HG03097 (cell line): ENCODE results near the gene ALG12.
"Not testable (repeated sequence)": the region's sequence is repeated elsewhere in the genome, so short reads cannot be mapped to it uniquely, and the experiment has no call there.

Experiments
- ATAC-seq: cut with Tn5 transposase; IDR thresholded peaks from one replicate; pipeline ENCODE4 v1.9.1; 2021; ENCODE audit not compliant: unreplicated experiment, low FRiP score

ALG12 gene

DNA sequence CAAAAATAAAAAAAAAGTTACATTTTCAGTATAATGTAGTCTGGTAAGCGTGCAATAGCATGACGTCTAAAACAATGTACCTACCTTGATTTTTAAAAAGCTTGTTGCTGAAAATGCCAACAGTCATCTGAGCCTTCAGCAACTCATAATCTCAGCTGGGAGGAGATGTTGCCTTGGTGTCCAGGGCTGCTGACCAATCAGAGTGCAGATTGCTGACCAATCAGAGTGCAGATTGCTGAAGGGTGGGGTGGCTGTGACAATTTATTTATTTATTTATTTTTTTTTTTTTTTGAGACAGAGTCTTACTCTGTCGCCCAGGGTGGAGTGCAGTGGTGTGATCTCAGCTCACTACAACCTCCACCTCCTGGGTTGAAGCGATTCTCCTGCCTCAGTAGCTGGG is 46.8 kb downstream of the ALG12 start:
- ATAC-seq: no peak

DNA sequence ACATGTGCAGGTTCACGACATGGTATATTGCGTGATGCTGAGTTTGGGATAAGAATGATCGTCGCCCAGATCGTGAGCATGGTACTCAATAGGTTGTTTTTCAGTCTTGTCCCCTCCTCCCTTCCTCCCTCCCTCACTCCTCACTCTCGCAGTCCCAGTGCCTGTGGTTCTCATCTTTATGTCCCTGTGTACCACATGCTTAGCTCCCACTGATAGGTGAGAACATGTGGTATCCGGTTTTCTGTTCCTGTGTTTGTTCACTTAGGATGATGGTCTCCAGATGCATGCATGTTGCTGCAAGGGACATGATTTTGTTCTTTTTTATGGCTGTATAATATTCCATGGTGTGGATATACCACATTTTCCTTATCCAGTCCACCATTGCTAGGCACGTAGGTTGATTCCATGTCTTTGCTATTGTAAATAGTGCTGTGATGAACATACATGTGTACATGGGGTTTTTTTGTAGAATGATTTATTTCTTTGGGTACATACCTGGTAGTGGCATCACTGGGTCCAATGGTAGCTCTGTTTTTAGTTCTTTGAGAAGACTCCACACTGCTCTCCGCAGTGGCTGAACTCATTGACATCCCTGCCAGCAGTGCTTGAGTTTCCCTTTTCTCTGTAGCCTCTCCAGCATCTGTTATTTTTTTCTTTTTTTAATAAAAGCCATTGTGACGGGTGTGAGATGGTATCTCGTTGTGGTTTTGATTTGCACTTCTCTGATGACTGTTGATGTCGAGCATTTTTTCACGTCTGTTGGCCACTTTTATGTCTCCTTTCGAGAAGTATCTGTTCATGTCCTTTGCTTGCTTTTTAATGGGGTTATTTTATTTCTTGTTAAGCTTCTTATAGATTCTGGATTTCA is 48.2 kb downstream of the ALG12 start:
- no peak for ATAC-seq

DNA sequence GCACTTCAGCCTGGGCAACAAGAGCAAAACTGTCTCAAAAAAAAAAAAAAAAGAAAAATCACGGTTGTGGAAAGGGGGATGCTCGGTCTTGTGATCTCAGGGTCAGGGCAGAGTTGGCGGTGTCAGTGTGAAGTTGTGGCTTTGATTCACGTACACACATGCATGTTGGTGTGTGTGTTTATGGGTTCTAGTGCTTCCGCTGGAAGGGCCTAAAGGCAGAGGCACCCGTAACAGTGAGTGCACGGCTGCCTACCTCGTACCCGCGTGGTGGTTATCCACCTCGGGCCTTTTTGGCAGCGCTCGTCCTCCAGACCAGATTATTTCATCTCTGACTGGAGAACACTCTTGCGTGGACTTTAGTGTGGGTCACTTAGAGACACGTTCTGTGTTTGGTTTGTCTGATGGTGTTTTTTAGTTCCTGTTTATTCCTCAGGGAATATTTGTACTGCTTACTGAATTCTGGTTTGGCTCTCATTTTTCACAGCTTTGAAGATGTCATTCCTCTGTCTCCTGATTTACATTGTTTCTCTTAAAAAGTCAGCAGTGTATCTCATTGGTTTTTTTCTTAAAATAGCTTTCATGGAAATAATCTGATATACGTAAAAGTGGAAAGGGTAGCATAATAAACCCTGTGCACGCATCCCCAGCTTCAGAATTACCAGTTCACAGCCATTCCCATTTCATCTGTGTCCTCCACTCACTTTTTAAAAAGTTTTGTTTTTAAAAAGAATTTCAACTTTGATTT is 49.0 kb downstream of the ALG12 start:
- ATAC-seq: no peak

DNA sequence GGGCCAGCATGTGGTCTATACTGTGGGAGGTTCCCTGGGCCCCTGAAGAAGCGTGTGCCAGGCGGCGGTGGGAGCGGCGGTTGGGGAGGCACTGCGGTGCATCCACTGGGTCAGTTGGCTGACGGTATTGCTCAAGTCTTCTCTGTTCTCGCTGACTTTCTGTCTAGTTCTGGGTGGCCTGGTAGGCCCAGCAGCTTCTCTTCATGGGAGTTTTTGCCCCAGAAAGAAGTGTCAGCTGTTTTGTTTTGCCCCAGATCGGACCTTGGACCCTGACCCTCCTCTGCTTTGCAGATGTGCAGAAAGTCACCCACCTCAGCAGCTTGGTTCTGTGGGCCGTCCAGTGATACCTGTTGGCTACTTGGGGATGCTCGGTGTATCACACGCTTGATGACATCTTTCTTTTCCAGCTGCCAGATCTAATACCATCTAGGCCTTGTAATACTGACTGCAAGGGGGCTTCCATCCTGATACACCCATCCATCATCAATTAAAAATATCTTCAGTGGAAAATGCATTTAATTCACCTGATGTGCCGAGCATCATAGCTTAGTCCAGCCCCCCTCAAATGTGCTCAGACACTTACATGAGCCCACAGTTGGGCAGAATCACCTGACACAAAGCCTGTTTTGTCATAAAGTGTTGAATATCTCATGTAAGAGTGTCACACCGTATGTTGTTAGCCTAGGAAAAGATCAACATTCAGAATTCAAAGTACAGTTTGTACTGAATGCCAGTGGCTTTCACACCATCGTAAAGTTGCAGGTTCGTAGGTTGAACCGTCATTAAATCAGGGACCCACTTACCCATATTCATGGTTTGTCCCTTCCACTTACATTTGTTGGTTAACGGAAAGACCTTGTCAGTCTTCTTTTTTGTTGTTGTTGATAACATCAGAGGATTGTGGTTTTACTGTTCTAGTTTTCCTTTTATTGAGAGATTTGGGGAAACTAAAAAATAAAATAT is 50.7 kb downstream of the ALG12 start:
- no peak for ATAC-seq

DNA sequence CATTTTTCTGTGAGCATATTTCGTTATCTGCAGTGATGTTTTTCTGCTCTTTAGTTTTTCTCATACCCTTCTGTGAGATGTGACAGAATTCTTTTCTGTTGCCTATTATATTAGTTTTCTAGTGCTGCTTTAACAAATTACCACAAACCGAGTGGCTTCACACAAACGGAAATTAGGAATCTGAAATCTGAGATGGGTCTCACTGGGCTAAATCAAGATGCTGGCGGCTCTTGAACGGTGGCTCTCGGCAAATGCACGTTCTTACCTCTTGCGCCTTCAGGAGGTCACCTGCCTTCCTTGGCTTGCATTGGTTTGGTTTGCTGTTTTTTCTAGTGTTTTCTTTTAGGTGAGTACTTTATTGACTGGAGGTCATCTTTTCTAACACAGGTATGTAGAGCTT is 51.6 kb downstream of the ALG12 start:
- ATAC-seq: no peak

DNA sequence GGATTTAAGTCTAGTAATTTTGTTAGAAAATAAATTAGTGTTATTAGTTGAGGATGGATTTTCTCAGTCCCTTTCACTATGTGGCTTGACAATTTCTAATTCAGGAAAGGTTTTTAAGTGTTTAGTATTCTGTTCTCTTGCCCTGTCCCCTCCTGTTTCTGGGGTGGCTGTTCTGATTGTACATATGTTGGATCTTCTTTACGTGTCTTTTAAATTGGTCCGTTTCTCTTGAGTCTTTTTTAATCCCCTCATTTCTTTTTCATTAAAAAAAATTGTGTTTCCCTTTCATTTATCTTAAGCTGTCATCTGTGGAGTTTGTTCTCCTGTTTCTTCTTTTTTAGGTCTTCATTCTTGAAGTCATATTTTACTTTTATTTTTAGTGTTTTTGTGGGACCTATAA is 52.1 kb downstream of the ALG12 start:
- ATAC-seq: no peak

DNA sequence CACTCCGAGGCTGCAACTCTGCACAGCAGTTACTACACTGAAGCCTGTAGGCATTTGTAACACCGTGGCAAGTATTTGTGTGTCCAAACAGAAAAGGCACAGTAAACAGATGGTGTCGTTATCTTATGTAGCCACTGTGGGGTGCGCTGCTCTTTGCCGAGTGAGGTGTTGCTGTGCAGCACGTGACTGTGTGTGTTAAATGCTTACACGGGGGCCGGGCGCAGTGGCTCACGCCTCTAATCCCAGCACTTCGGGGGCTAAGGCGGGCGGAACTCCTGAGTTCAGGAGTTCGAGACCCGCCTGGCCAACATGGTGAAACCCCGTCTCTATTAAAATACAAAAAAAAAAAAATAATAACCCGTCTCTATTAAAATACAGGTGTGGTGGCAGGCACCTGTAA is 53.1 kb downstream of the ALG12 start:
- no peak for ATAC-seq

DNA sequence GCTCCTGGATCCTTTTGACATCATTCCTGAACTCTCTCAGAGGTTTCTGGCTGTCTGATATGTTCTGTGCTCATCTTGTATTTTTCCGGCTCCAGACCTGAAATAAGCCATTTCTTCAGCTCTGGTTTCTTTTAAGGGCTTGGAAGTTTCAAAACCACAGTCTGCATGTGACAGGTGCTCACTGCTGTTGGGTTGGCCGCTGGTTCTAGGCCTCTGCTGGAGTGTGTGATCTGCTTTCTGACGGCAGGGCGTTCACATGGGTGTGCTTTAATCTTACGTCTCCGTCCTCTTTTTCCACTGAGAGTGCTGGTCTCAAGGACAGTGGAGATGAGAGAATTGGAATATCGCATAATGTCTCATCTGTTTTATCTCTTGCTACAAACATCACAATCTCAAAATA is 54.3 kb downstream of the ALG12 start:
- no peak for ATAC-seq

DNA sequence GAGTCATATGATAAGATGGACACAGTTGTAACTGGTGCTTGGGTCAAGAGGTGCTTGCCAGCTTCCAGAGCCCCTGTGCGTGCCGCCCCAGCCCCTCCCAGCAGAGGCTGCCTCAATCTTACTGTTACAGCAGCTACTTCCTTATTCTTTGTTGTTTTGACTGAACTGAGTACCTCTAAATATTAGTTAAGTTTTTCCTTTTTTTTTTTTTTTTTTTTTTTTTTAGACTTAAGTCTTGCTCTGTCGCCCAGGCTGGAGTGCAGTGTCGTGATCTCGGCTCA is 55.8 kb downstream of the ALG12 start:
- ATAC-seq: no peak

DNA sequence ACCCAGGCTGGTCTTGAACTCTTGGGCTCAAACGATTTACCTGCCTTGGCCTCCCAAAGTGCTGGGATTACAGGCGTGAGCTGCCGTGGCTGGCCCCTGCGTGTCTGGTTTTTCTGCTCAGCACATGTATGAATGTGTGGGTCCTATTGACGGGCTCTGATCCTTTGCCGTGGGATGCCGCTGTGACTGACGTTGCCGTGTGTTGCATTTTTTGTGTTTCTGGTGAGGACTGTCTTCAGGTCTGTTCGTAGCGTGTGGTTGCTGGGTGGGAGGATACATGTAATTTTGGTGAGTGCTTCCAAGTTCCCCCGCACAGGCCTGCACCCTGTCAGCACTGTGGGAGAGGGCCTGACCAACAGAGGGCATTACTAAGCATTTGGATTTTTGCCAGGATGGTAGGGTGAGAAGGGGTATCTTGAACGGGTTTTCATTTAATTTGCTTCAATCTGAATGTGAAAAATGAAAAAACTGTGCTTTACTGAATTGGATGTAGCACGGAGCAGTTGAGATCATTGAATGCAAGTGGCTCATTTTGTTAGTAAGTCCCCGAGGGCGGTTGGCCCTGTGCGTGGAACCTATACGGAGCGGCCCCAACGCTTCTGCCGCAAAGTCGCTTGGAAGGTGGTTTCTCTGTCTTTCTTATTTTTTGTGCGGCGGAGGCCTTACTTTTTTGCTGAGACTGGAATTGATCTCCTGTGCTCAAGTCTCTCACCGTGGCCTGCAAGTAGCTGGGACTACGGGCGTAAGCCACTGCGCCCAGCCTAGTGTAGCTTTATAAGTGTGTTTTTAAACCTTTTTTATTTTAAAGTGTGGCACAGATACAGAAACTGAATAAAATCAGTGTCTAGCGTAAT is 56.4 kb downstream of the ALG12 start:
- no peak for ATAC-seq

DNA sequence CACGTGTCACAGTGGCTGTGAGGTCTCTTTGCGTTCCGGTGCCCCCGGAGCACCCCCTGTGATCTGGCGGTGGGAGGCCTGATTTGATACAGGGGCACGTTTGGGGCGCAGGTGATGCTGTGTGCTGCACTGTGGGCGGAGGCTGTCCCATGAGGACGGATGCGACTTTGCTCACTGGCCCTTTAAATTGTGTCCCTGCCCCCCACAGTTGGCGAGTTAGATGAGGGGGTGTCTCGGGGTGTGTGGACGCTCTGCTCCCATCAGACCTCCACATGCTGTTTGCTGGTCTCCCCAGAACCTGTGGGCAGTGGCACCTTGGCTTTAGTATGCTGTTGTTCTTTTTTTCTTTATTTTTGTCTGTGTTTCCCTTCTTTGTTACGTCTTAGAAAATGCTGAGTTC is 59.4 kb downstream of the ALG12 start:
- ATAC-seq: no peak

DNA sequence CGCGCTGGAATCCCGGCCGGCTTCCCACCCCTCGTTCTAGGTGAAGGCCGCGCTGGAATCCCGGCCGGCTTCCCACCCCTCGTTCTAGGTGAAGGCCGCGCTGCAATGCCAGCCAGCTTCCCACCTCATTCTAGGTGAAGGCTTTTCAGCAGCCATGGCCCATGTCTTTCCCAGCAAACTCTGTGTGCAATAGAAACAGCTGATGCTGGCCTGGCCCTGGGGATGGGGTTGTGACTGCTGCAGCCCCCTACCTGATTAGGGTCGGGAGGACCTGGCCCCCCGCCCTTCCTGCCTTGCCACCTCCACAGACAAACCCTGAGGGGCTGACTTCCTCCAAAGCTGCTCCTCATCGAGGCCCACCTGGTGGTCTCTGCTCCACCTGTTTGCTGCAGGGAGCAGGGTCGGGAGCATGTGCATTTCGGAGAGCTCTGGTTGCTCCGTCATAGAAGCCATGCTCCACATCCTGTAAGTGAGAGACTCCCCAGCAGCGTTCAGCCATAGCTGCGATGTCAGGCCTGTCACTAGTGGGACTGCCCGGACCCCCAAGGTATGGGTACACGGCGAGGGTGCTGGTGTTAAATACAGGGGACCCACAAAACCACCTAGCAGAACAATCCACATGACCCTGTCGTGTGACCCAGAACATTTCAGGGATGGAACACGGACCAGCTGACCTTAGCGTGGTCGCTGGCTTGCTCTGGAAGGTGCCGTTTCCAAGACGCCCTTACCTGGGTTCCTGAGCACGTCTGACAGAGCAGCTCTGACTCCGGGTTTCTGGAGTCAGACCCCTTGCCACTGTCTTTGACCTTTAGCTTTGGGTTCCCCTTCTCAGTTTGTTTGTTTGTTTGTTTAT is 61.2 kb downstream of the ALG12 start:
- ATAC-seq: no peak

DNA sequence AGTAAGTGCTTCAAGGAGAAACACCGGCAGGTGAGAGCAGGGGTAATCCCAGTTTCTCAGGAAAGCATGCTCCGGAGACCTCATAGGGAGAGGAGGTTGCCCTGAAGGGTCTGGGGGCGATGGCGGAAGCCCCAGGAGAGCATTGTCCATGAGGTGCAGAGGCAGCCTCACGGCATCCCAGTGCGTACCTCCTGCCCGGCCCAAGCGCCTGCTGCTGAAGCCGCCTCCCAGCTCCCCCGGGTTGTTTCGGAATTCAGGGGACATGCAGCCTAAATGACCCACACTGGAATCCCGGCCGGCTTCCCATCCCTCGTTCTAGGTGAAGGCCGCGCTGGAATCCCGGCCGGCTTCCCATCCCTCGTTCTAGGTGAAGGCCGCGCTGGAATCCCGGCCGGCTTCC is 61.9 kb downstream of the ALG12 start:
- no peak for ATAC-seq

DNA sequence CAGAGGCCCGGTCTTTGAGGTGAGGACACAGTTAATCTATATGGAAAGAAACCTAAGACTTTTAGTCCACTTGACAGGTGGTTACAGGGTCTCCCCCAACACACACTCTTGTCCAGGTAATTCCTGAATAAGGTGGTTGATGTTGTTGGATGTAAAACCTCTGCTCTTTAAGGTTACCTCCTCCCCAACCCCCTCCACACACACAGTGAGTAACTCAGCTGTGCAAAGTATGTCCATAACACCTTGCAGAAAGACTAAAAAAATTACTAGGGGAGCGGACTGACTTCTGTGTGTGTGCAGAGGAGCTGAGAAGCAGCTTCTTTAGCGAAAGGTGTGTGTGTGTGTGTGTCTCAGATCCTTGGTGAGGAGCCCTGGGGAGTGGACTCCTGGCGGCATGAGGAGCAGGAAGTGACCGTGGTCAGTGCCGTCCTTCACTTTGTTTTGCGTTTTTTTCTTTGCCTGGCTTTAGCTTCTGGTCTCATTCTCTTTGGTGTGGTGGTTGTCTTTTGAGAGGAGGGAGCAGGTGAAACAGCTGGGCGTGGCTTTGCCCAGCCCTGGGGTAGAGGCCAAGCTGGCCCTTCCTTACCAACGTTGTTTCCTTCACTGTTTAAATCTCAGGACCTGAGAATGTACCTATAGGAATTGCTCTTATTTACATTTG is 62.9 kb downstream of the ALG12 start:
- no peak for ATAC-seq

DNA sequence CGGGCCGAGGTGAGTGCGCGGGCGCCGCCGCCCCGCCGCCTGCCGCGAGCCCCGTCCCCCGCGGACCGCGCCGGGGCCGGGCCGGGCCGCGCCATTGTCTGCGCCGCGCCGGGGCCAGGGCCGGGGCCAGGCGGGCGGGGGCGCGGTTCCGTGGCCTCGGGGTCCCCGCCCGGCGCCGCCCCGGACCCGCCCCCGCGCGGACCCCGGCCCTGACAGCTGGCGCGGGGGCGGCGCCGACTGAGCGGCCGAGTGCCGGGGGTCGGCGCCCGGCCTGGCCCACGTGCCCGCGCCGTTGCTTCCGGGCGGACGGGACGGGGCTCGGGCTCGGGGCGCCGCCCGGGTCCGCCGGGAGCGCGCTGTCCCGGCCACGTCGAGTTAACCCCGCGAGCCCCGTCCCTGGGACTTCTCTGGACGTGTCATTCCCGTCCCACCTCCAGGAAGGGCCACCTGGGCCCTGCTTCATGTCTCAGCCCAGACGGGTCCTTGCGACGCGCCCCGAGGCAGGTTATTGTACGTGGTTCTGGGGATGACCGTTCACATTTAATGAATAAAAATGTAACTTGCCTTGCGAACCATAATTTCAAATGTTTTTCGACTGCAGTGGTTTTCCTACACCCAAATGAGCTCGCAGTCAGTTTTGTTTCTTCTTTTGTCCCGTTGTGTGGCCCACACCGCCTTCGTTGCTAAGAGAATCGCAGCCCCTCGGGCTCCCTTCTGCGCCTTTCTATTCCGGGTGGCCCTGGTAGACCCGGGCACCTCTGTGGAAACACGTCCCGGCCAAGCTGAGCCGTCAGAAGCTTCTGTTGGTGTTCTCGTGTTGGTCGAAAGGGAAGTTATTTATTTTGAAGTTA is 64.0 kb downstream of the ALG12 start:
- peak; percentile 25 for ATAC-seq

DNA sequence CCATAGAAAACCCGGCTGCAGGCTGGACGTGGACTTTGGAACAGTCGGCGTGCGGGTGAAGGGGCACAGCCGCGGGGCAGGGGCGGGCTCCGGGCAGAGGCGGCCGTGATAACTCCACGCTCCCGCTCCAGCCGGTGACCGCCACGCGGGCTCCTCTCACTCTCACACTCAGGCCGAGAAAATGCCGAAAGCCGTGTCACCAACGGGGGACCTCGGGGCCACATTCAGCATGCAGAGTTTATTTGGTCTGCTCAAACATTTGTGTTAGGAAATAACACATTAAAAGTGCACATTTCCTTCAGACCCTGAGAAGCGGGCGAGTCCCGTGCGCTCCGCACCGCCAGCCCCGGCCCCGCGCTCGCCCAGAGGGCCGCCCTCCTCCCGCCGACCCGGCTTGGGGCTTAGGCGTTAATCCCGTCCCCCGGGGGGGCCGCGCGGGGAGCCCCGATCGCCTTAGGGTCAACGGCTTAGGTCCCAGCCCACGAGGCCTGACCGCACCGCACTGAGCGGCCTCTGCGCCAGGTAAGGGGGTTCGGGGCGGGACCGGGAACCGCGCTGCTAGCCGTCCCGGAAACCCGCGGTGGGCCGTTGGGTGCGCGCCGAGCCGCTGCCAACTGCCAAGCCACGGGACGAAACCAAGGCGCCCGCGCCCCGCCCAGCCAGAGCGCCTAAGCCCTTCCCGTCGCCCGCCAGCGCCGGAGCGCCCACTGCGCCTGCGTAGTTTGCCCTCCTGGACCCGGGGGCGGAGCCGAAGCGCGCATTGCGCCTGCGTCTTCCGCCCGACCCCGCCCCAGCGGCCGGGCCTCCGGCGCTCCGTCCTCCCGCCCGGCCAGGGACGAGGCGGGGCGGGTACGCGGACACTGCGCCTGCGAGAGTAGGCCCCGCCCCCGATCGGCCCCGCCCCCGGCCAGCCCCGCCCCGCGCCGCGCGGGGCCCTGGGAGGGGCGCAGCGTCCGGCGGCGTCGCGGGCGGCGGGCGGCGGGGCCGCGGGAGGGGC is 65.0 kb downstream of the ALG12 start, which contains the start of gene ZBED4:
Gene ZBED4 (plus strand): TSS at position 947 of the 997 bp plus-strand sequence. CDS start 29,819 bp downstream, outside the sequence.
- ATAC-seq: peak; percentile 78

DNA sequence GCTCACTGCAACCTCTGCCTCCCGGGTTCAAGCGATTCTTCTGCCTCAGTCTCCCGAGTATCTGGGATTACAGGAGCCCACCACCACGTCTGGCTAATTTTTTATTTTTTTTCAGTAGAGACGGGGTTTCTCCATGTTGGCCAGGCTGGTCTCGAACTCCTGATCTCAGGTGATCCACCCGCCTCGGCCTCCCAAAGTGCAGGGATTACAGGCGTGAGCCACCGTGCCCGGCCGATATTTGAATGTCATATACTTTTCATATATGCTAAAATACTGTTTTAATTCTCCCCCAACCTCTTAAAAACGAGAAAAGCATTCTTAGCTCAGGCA is 65.7 kb downstream of the ALG12 start:
- ATAC-seq: not testable (repeated sequence)
